ENCODE data around the gene MTMR8. TPM values are rescaled to one million over a fixed set of nuclear protein-coding genes. Genes with fewer than 3 reads are reported as not detected.
"Not testable (repeated sequence)": the region's sequence is repeated elsewhere in the genome, so short reads cannot be mapped to it uniquely, and the experiment has no call there.

The MTMR8 gene
- total and polyA plus RNA-seq, 7 donors: 0.10 to 0.71 (median 0.25) TPM

- ATAC-seq: no peak
- Histone ChIP-seq H3K36me3 (ENCODE audit: insufficient read depth in 1 of 2, low read depth in 1 of 2) (no peaks in the 10 kb centered on the region), H3K4me1 (no peaks in the 10 kb centered on the region), H3K27ac (no peak overlapping the region), H3K27me3 (ENCODE audit: insufficient read depth in 3 of 3, low read length in 2 of 3) (peaks cover 0 to 10% (median 0%) of the 10 kb centered on the region in 3 donors), H3K4me3 (no peak overlapping the region), H3K9me3 (no peaks in the 10 kb centered on the region)
- intact Hi-C loops (cut with DNase I): no loop called here
- no peak for DNase-seq
- no peak for TF ChIP-seq CTCF (IDR thresholded peaks at IDR 0.05)
Observed at GRCh38 chrX:64428371-64428770, 33.1 kb upstream of the MTMR8 start.

- TF ChIP-seq CTCF (IDR thresholded peaks at IDR 0.05): no peak
- no peaks in the 10 kb centered on the region for H3K9me3 ChIP-seq
- no peaks in the 10 kb centered on the region for H3K4me1 ChIP-seq
- intact Hi-C loops (cut with DNase I): no loop called here
- H3K36me3 ChIP-seq (ENCODE audit: insufficient read depth in 1 of 2, low read depth in 1 of 2): no peaks in the 10 kb centered on the region
- no peak for ATAC-seq
- H3K27me3 ChIP-seq (ENCODE audit: insufficient read depth in 3 of 3, low read length in 2 of 3): peaks cover 0 to 10% (median 0%) of the 10 kb centered on the region in 3 donors
- H3K4me3 ChIP-seq: no peak overlapping the region
- WGBS, 3 donors: 23 to 51% (median 38%) methylated on average over 2 of the region's 2 CpGs
- no peak overlapping the region for H3K27ac ChIP-seq
- DNase-seq: no peak
Observed at GRCh38 chrX:64427787-64428186, 32.5 kb upstream of the MTMR8 start.

- intact Hi-C loops (cut with DNase I): no loop called here
- TF ChIP-seq CTCF (IDR thresholded peaks at IDR 0.05): no peak
- Histone ChIP-seq H3K36me3 (ENCODE audit: insufficient read depth in 1 of 2, low read depth in 1 of 2) (no peaks in the 10 kb centered on the region), H3K4me3 (no peak overlapping the region), H3K9me3 (no peaks in the 10 kb centered on the region), H3K27ac (no peak overlapping the region), H3K4me1 (no peaks in the 10 kb centered on the region), H3K27me3 (ENCODE audit: insufficient read depth in 3 of 3, low read length in 2 of 3) (peaks cover 0 to 10% (median 0%) of the 10 kb centered on the region in 3 donors)
- ATAC-seq (no peak), DNase-seq (no peak)
Observed at GRCh38 chrX:64427281-64427680, 32.0 kb upstream of the MTMR8 start.

- H3K27ac ChIP-seq; H3K36me3 ChIP-seq (ENCODE audit: insufficient read depth in 1 of 2, low read depth in 1 of 2); H3K4me1 ChIP-seq; intact Hi-C loops (cut with DNase I); DNase-seq; H3K4me3 ChIP-seq; H3K27me3 ChIP-seq (ENCODE audit: insufficient read depth in 3 of 3, low read length in 2 of 3); H3K9me3 ChIP-seq; ATAC-seq: not testable (repeated sequence)
- 89 to 94% (median 93%) methylated on average over 4 of the region's 4 CpGs for WGBS, 3 donors
Observed at GRCh38 chrX:64409730-64410129, 14.5 kb upstream of the MTMR8 start.

GRCh38 chrX:64398088-64398487 lies 2.8 kb upstream of the MTMR8 start:
- DNase-seq (no peak), ATAC-seq (no peak)
- Histone ChIP-seq H3K27ac (no peak overlapping the region), H3K36me3 (ENCODE audit: insufficient read depth in 1 of 2, low read depth in 1 of 2) (no peaks in the 10 kb centered on the region), H3K9me3 (no peaks in the 10 kb centered on the region), H3K27me3 (ENCODE audit: insufficient read depth in 3 of 3, low read length in 2 of 3) (peaks cover 0 to 18% (median 0%) of the 10 kb centered on the region in 3 donors), H3K4me3 (no peak overlapping the region), H3K4me1 (no peaks in the 10 kb centered on the region)
- intact Hi-C loops (cut with DNase I): no loop called here
- WGBS, 3 donors: 64 to 93% (median 90%) methylated on average over 1 of the region's 1 CpG
- no peak for TF ChIP-seq CTCF (IDR thresholded peaks at IDR 0.05)

Data from psoas muscle (tissue), 8 donors.